Activated gamma-delta T cell treated with Interleukin-2 at 50 U/mL for 16 hours (primary cell): ENCODE data around the gene INAVA.
"Not testable (repeated sequence)": the region's sequence is repeated elsewhere in the genome, so short reads cannot be mapped to it uniquely, and the experiment has no call there.

Experiments
- DNase-seq: peaks from one replicate; pipeline ENCODE4 v3.0.0-alpha.2; 2020

Gene INAVA

GRCh38 chr1:200923601-200924000 lies 28.9 kb downstream of the INAVA start:
- DNase-seq: no peak

DNA sequence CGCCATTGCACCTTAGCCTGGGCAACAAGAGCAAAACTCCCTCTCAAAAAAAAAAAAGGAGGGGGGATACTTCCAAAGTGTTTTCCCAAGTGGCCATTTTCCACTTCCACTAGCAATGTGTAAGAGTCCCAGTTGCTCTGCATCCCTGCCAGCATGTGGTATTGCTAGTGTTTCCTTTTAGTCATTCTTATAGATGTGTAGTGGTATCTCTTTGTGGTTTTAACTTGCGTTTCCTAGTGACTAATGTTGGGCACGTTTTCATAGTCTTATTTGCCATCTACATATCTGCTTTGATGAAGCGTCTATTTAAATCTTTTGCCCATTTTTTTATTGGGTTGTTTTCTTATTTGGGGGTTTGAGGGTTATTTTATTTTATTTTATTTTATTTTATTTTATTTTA lies 31.1 kb downstream of the INAVA start:
- DNase-seq: no peak

GRCh38 chr1:200929530-200930278 lies 35.0 kb downstream of the INAVA start:
- no peak for DNase-seq

DNA sequence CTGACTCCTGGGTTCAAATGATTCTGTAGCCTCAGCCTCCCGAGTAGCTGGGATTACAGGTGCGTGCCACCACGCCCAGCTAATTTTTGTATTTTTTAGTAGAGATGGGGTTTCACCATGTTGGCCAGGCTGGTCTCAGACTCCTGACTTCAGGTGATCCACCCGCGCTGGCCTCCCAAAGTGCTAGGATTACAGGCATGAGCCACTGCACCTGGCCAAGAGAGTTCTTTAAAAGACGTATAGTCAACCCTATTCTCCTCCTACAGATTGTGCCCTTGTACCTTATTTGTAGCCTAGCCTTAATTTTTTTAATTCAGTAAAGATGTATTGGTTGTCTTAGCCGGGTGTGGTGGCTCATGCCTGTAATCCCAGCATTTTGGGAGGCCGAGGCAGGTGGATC lies 35.6 kb downstream of the INAVA start:
- not testable (repeated sequence) for DNase-seq

- no peak for DNase-seq
Measured at GRCh38 chr1:200931776-200932175, 37.1 kb downstream of the INAVA start.

DNA sequence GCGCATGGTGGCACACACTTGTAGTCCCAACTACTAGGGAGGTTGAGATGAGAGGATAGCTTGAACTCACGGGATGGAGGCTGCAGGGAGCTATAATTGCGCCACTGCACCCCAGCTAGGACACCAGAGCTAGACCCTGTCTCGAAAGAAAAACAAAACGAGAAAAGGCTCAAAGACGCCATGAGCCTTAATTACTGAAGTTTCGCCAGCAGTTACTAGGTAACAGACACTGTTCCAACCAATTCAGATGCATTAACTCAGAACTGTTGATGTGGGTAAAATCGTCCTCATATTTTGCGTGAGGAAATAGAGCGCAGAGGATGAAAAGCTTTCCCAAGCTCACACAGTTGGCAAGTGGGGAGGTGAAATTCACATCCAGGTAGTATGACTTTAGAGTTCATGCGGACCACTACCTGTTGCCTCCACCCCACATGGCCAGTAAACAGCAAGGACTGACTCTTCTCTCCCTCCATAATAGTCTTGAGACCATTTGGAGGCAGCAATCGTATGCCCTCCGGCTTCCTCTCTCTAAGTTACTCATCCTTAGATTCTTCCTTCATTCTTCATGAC lies 40.1 kb downstream of the INAVA start:
- DNase-seq: no peak

GRCh38 chr1:200935286-200935962 lies 40.7 kb downstream of the INAVA start:
- not testable (repeated sequence) for DNase-seq

- DNase-seq: no peak
Measured at GRCh38 chr1:200938955-200939354, 44.3 kb downstream of the INAVA start.

GRCh38 chr1:200945111-200945510 lies 50.4 kb downstream of the INAVA start:
- no peak for DNase-seq

DNA sequence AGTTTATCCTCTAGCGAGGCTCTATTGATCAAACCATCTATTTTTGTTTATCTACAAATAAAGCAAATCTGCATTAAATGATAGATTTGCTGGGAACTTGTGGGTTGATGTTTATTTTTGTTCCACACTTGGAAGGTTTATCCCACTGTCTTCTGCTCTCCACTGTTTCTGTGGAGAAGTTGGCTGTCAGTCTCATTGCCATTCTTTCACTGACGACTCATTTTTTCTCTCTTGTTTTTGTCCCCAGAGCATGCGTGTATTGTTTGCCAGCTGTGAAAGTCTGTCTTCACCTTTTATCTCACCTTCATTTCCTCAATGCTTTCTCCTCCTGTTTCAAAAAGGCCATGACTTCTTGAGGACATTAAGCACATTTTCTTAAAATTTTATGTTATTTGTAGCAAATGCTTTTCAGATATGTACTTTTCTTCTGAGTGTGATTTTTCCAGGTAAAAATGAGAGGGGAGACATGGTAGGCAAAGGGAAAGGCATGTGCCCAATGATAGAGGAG lies 52.4 kb downstream of the INAVA start:
- DNase-seq: no peak

GRCh38 chr1:200949626-200950025 lies 54.9 kb downstream of the INAVA start:
- no peak for DNase-seq

DNA sequence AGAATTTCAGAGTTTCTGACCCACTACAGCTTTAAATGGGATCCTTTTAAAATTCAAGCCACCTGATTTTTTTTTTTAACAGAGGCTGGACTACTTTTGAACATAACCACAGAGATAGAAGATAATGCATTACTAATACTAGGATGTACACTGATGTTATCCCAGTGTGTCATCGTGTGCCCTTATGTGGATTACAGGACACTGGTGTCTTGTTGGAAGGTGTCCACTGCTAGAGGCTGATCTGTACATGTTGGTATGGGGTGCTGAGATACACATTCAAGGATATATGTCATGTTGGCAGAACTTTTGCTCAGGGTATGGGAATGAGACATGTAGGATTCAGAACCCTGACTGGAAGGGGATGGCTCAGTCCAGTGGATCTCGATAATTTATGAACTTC lies 56.3 kb downstream of the INAVA start:
- no peak for DNase-seq

GRCh38 chr1:200954434-200954833 lies 59.7 kb downstream of the INAVA start:
- DNase-seq: no peak

- no peak for DNase-seq
Measured at GRCh38 chr1:200958597-200958996, 63.9 kb downstream of the INAVA start.

- DNase-seq: no peak
Measured at GRCh38 chr1:200959411-200959921, 64.8 kb downstream of the INAVA start.

- DNase-seq: no peak
Measured at GRCh38 chr1:200960236-200960947, 65.7 kb downstream of the INAVA start.

- no peak for DNase-seq
Measured at GRCh38 chr1:200960948-200961340, 66.2 kb downstream of the INAVA start.

DNA sequence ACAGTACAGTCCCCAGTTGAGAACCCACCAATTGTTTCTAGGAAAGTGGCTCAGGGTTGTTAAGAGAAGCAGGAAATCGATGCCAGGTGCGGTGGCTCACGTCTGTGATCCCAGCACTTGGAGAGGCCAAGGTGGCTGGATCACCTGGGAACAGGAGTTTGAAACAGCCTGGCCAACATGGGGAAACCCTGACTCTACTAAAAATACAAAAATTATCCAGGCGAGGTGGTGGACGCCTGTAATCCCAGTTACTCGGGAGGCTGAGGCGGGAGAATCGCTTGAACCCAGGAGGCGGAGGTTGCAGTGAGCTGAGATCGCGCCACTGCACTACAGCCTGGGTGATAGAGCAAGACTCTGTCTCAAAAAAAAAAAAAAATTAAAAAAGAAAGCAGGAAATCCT lies 67.5 kb downstream of the INAVA start:
- not testable (repeated sequence) for DNase-seq

DNA sequence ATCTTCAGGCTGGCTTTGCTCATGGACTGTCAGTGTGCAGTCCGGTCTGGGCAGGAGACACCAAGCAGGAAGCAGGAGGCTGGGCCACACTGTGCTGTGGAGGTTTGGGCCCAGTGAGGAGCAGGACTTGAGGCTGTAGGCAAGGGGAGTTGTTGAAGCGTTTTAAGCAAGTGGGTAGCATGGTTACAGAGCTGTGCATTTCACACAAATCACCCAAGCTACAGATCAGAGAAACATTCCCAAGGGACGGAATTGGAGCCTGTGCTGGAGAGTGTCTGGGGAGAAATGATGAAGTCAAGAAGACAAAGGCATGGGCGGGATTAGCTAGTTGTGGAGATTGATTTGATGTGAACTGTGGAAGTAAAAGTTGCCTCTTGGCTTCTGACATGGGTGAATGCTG lies 67.9 kb downstream of the INAVA start:
- no peak for DNase-seq

DNA sequence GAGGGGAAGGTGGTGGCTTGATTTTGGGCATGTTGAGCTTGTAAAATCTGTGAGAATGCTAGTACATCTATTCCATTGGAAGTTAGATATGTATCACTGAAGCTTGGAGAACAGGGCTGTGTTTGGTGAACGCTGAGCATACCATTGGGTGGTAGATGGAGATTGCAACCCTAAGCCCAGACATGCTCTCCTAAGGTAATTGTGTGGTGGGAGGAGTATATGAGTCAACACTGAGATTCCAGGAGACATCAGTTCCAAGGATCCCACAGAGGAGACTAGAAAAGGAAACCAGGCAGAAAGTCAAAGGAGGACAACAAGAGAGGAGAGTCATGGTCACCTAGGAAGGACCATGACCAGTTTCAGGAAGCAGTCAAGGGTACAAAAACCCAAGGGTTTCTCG lies 68.4 kb downstream of the INAVA start:
- DNase-seq: no peak

DNA sequence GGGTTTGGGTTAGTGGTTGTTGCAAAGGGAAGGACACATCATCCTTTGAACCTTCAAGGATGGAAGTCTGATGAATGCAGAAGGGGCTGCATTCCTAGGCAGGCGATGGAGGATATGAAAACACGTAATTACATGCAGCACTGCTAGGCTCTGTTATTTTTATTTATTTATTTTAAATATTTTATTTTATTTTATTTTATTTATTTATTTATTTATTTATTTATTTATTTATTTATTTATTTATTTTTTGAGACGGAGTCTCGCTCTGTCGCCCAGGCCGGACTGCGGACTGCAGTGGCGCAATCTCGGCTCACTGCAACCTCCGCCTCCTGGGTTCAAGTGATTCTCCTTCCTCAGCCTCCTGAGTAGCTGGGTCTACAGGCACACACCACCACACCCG lies 69.2 kb downstream of the INAVA start:
- DNase-seq: not testable (repeated sequence)
